Mesendoderm (in vitro differentiated cells): Measurements from ENCODE around the gene CNTN5.

Experiments
- DNase-seq: peaks from one replicate; pipeline ENCODE4 v3.0.0; 2013
- H2AK5ac ChIP-seq: 2 replicates; pipeline ENCODE4 v1.6.1; 2013; ENCODE audit warnings: low read length, inconsistent platforms
- H2BK120ac ChIP-seq: 2 replicates; pipeline ENCODE4 v1.6.1; 2013; ENCODE audit warnings: low read depth, mild to moderate bottlenecking, low read length, moderate library complexity, mixed read lengths
- H2BK15ac ChIP-seq: replicated peaks from 2 replicates; pipeline ENCODE4 v1.6.1; 2013; ENCODE audit warnings: low read depth, mild to moderate bottlenecking, moderate library complexity
- H2BK5ac ChIP-seq: 2 replicates; pipeline ENCODE4 v1.6.1; 2013; ENCODE audit warnings: low read length, inconsistent platforms
- H3K18ac ChIP-seq: 2 replicates; pipeline ENCODE4 v1.6.1; 2013; ENCODE audit warnings: mild to moderate bottlenecking, low read length, mixed read lengths
- H3K23ac ChIP-seq: one replicate; pipeline ENCODE4 v1.6.1; 2013; ENCODE audit warnings: low read length
- H3K27ac ChIP-seq: 2 replicates; pipeline ENCODE4 v1.5.1; 2013; ENCODE audit warnings: low read depth, mild to moderate bottlenecking, inconsistent platforms, low read length, moderate library complexity
- H3K27me3 ChIP-seq: 2 replicates; pipeline ENCODE4 v1.6.1; 2013; ENCODE audit warnings: low read length, control low read depth, mild to moderate bottlenecking, inconsistent platforms; ENCODE audit not compliant: insufficient read depth, poor library complexity
- H3K36me3 ChIP-seq: 2 replicates; pipeline ENCODE4 v1.6.1; 2013; ENCODE audit warnings: low read length, inconsistent platforms; ENCODE audit not compliant: control insufficient read depth, insufficient read depth
- H3K4ac ChIP-seq: one replicate; pipeline ENCODE4 v1.6.1; 2013; ENCODE audit warnings: low read depth, mild to moderate bottlenecking, low read length, moderate library complexity
- H3K4me1 ChIP-seq: 2 replicates; pipeline ENCODE4 v1.6.1; 2013; ENCODE audit warnings: low read depth, low read length, inconsistent platforms; ENCODE audit not compliant: control insufficient read depth
- H3K4me2 ChIP-seq: 2 replicates; pipeline ENCODE4 v1.6.1; 2013; ENCODE audit warnings: low read length
- H3K4me3 ChIP-seq: 2 replicates; pipeline ENCODE4 v1.5.1; 2013; ENCODE audit warnings: mild to moderate bottlenecking, low read length
- H3K56ac ChIP-seq: one replicate; pipeline ENCODE4 v1.6.1; 2013; ENCODE audit warnings: low read length
- H3K79me1 ChIP-seq: 2 replicates; pipeline ENCODE4 v1.6.1; 2013; ENCODE audit warnings: low read length, inconsistent platforms
- H3K79me2 ChIP-seq: 2 replicates; pipeline ENCODE4 v1.6.1; 2013; ENCODE audit warnings: mild to moderate bottlenecking, low read length; ENCODE audit not compliant: control insufficient read depth, insufficient read depth
- H3K9ac ChIP-seq: 2 replicates; pipeline ENCODE4 v1.6.1; 2013; ENCODE audit warnings: low read length, inconsistent platforms
- H4K5ac ChIP-seq: one replicate; pipeline ENCODE4 v1.6.1; 2013; ENCODE audit warnings: low read length
- H4K8ac ChIP-seq: one replicate; pipeline ENCODE4 v1.6.1; 2013; ENCODE audit warnings: low read depth, mild to moderate bottlenecking, control low read depth, low read length, moderate library complexity
- WGBS: extraction: QIAGEN DNeasy Blood & Tissue Kit; methylation state at CpG from one replicate; pipeline ENCODE4 v1.1.7; 2013; ENCODE audit warnings: low lambda C conversion rate, missing lambda C conversion rate; ENCODE audit not compliant: insufficient coverage; ENCODE audit errors: extremely low coverage; 5-methylcytosine and 5-hydroxymethylcytosine counted together

Gene CNTN5

GRCh38 chr11:99718291-99718690 is 697.5 kb downstream of the CNTN5 start:
- no peak overlapping the region for H3K27ac ChIP-seq
- no peak for DNase-seq
- no peak overlapping the region for H2BK120ac ChIP-seq
- H3K36me3 ChIP-seq: no peaks in the 10 kb centered on the region
- no peak overlapping the region for H3K4me2 ChIP-seq
- no peaks in the 10 kb centered on the region for H3K27me3 ChIP-seq
- no peak overlapping the region for H3K4ac ChIP-seq
- H2BK15ac ChIP-seq: no peak overlapping the region
- no peak overlapping the region for H3K56ac ChIP-seq
- no peak overlapping the region for H2BK5ac ChIP-seq
- H4K8ac ChIP-seq: no peak overlapping the region
- no peak overlapping the region for H3K18ac ChIP-seq
- no peak overlapping the region for H3K23ac ChIP-seq
- H4K5ac ChIP-seq: no peak overlapping the region
- no peak overlapping the region for H3K4me3 ChIP-seq
- H3K4me1 ChIP-seq: no peaks in the 10 kb centered on the region
- no peak overlapping the region for H3K9ac ChIP-seq
- H2AK5ac ChIP-seq: no peak overlapping the region
- no peaks in the 10 kb centered on the region for H3K79me2 ChIP-seq
- H3K79me1 ChIP-seq: no peaks in the 10 kb centered on the region

DNA sequence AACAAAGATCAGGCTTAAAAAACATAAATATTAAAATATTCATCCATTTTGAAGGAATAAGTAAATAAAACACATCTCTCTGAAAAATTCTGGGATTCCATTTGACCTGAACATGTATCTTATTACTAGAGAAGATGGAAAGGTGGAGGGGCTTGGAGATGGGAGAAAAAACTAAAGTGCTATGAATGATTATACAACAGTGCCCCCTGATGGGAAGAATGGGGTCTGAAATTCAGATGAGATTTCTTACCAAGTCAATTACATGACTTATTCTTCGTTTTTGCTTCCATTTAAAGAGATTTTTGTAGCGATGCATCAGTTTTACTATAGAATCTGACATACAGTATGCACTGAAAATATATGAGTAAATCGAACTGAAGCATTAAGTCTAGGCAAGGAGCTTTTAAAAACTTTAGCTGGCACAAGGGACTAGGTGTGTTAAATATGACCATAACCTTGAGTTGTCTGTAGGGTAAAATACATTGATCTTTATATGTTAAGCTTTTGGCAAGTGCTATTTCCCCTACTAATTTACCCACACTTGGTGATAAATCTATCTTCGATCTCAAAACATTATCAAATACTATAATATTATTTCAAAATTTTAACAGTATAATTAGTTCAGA is 718.8 kb downstream of the CNTN5 start:
- Histone ChIP-seq H2AK5ac (no peak overlapping the region), H3K4ac (no peak overlapping the region), H3K4me3 (no peak overlapping the region), H4K8ac (no peak overlapping the region), H3K27me3 (no peaks in the 10 kb centered on the region), H3K36me3 (no peaks in the 10 kb centered on the region), H2BK120ac (no peak overlapping the region), H3K79me2 (no peaks in the 10 kb centered on the region), H2BK15ac (no peak overlapping the region), H3K4me1 (no peaks in the 10 kb centered on the region), H3K23ac (no peak overlapping the region), H3K4me2 (no peak overlapping the region), H3K18ac (no peak overlapping the region), H3K9ac (no peak overlapping the region), H2BK5ac (no peak overlapping the region), H3K79me1 (no peaks in the 10 kb centered on the region), H4K5ac (no peak overlapping the region), H3K56ac (no peak overlapping the region), H3K27ac (no peak overlapping the region)
- 100% methylated on average over 1 of the region's 4 CpGs for WGBS
- peak; percentile 57 for DNase-seq

- no CpG with 5 or more reads among the region's 2 CpGs for WGBS
- H3K4me2 ChIP-seq: no peak overlapping the region
- no peak overlapping the region for H3K56ac ChIP-seq
Measured at GRCh38 chr11:99742501-99742900, 721.8 kb downstream of the CNTN5 start.

GRCh38 chr11:99759787-99760186 is 739.0 kb downstream of the CNTN5 start:
- no peaks in the 10 kb centered on the region for H3K27me3 ChIP-seq
- no peak overlapping the region for H3K18ac ChIP-seq
- no peak overlapping the region for H3K9ac ChIP-seq
- no peak overlapping the region for H2AK5ac ChIP-seq
- no peak for DNase-seq
- H2BK5ac ChIP-seq: no peak overlapping the region
- no peaks in the 10 kb centered on the region for H3K36me3 ChIP-seq
- no peak overlapping the region for H2BK120ac ChIP-seq
- WGBS: no CpG with 5 or more reads among the region's 2 CpGs
- H3K4me3 ChIP-seq: no peak overlapping the region
- no peak overlapping the region for H2BK15ac ChIP-seq
- H3K4me1 ChIP-seq: no peaks in the 10 kb centered on the region
- H3K23ac ChIP-seq: no peak overlapping the region
- no peak overlapping the region for H3K56ac ChIP-seq
- H3K79me2 ChIP-seq: no peaks in the 10 kb centered on the region
- no peaks in the 10 kb centered on the region for H3K79me1 ChIP-seq
- no peak overlapping the region for H4K8ac ChIP-seq
- H3K27ac ChIP-seq: no peak overlapping the region
- no peak overlapping the region for H3K4ac ChIP-seq
- no peak overlapping the region for H3K4me2 ChIP-seq
- no peak overlapping the region for H4K5ac ChIP-seq

More at GRCh38 chr11:99742501-99742900, 721.8 kb downstream of the CNTN5 start:
- Histone ChIP-seq H4K5ac (no peak overlapping the region), H3K18ac (no peak overlapping the region), H3K36me3 (no peaks in the 10 kb centered on the region), H3K4me1 (no peaks in the 10 kb centered on the region), H3K4ac (no peak overlapping the region), H2BK120ac (no peak overlapping the region), H3K27me3 (no peaks in the 10 kb centered on the region), H3K79me1 (no peaks in the 10 kb centered on the region), H4K8ac (no peak overlapping the region), H2BK15ac (no peak overlapping the region), H3K9ac (no peak overlapping the region), H3K23ac (no peak overlapping the region), H2BK5ac (no peak overlapping the region), H3K4me3 (no peak overlapping the region), H3K27ac (no peak overlapping the region), H3K79me2 (no peaks in the 10 kb centered on the region), H2AK5ac (no peak overlapping the region)
- no peak for DNase-seq

DNA sequence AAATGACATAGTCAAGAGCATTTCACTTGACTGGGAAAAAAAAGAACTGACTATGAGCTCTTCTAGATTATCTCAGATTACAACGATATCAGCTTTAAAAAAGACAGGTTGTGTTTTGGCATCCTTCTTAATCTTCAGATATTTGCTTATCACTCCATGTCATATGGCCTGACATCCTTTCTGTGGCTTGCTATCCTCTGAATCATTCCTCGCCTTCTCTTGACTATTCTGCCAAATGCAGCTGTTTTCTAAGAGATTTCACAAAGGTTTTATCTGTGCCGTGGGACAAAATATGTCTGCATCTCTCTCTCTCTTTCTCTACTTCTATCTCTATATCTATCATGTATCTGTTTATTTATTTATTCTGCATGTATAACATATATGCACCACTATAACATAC is 746.1 kb downstream of the CNTN5 start:
- H3K27ac ChIP-seq: no peak overlapping the region
- H3K4me1 ChIP-seq: no peaks in the 10 kb centered on the region
- no peaks in the 10 kb centered on the region for H3K79me1 ChIP-seq
- no peak overlapping the region for H2BK15ac ChIP-seq
- H2AK5ac ChIP-seq: no peak overlapping the region
- no peak overlapping the region for H3K4me3 ChIP-seq
- H3K56ac ChIP-seq: no peak overlapping the region
- H3K79me2 ChIP-seq: no peaks in the 10 kb centered on the region
- H2BK5ac ChIP-seq: no peak overlapping the region
- H3K4ac ChIP-seq: no peak overlapping the region
- no peak overlapping the region for H4K8ac ChIP-seq
- H2BK120ac ChIP-seq: no peak overlapping the region
- H3K36me3 ChIP-seq: no peaks in the 10 kb centered on the region
- H4K5ac ChIP-seq: no peak overlapping the region
- H3K4me2 ChIP-seq: no peak overlapping the region
- no peak overlapping the region for H3K23ac ChIP-seq
- no peaks in the 10 kb centered on the region for H3K27me3 ChIP-seq
- H3K9ac ChIP-seq: no peak overlapping the region
- no CpG with 5 or more reads among the region's 3 CpGs for WGBS
- DNase-seq: peak; percentile 7
- H3K18ac ChIP-seq: no peak overlapping the region

GRCh38 chr11:99773646-99774045 is 752.9 kb downstream of the CNTN5 start:
- H2BK15ac ChIP-seq: no peak overlapping the region
- no peak overlapping the region for H3K56ac ChIP-seq
- no peak overlapping the region for H4K5ac ChIP-seq
- no CpG with 5 or more reads among the region's 5 CpGs for WGBS
- no peak overlapping the region for H3K4me2 ChIP-seq
- no peak overlapping the region for H4K8ac ChIP-seq
- H3K4ac ChIP-seq: no peak overlapping the region
- H2BK120ac ChIP-seq: no peak overlapping the region
- H3K4me1 ChIP-seq: no peaks in the 10 kb centered on the region
- H3K23ac ChIP-seq: no peak overlapping the region
- no peak overlapping the region for H3K27ac ChIP-seq
- H3K4me3 ChIP-seq: no peak overlapping the region
- peak; percentile 1 for DNase-seq
- H2BK5ac ChIP-seq: no peak overlapping the region
- no peak overlapping the region for H3K18ac ChIP-seq
- H3K9ac ChIP-seq: no peak overlapping the region
- H3K27me3 ChIP-seq: no peaks in the 10 kb centered on the region
- H2AK5ac ChIP-seq: no peak overlapping the region
- no peaks in the 10 kb centered on the region for H3K79me2 ChIP-seq
- H3K36me3 ChIP-seq: no peaks in the 10 kb centered on the region
- H3K79me1 ChIP-seq: no peaks in the 10 kb centered on the region
